ENCODE results near the gene SPINK14.

GRCh38 chr5:148193202-148193601 is 24.9 kb downstream of the SPINK14 start:
- TF ChIP-seq, protein P1, sequence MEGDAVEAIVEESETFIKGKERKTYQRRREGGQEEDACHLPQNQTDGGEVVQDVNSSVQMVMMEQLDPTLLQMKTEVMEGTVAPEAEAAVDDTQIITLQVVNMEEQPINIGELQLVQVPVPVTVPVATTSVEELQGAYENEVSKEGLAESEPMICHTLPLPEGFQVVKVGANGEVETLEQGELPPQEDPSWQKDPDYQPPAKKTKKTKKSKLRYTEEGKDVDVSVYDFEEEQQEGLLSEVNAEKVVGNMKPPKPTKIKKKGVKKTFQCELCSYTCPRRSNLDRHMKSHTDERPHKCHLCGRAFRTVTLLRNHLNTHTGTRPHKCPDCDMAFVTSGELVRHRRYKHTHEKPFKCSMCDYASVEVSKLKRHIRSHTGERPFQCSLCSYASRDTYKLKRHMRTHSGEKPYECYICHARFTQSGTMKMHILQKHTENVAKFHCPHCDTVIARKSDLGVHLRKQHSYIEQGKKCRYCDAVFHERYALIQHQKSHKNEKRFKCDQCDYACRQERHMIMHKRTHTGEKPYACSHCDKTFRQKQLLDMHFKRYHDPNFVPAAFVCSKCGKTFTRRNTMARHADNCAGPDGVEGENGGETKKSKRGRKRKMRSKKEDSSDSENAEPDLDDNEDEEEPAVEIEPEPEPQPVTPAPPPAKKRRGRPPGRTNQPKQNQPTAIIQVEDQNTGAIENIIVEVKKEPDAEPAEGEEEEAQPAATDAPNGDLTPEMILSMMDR (conservative IDR thresholded peaks at IDR 0.05) = no peak
- TF ChIP-seq ZFX (IDR thresholded peaks at IDR 0.05) = no peak
